NOMO-1 treated with DMSO at 0.1 percent for 48 hours (cell line): ENCODE data around the gene CFAP299.

ENCODE experiments used
- DNase-seq: peaks from one replicate; lab custom pipeline; 2025; ENCODE audit not compliant: unreplicated experiment; lab: John Stamatoyannopoulos, UW

Gene CFAP299

GRCh38 chr4:80806472-80806871 lies 470.9 kb downstream of the CFAP299 start:
- no peak for DNase-seq

DNA sequence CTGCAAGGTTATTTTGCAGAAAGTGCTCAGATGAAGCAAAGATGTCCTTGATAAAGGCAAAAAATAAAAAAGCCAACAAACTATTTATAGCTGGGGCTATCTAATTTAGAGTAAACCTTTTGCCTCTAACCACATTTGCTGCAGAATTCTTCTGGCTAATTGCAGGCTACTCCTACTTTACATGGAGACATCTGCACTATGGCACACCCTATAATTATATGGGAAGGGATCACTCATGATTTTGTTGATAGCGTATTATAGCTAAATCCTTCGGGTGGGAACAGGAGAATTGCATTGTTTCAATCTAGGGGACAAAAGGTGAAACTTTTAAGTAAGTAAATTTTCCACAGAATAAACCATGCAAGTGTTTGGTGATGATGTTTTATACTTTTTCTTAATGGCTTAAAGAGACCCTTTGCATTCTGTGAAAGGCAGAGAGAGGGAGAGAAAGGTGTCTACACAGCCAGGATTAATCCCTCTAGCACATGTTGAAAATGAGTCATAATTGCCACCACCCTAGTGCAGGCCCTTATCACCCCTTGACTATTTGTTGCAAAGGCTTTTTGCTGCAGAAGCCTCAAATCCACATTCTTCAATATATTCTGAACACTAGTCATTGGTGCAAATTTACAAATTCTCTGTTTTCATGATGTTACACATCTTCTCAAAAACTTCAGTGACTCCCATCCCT lies 473.7 kb downstream of the CFAP299 start:
- no peak for DNase-seq

- no peak for DNase-seq
Measured at GRCh38 chr4:80811406-80811805, 475.9 kb downstream of the CFAP299 start.

DNA sequence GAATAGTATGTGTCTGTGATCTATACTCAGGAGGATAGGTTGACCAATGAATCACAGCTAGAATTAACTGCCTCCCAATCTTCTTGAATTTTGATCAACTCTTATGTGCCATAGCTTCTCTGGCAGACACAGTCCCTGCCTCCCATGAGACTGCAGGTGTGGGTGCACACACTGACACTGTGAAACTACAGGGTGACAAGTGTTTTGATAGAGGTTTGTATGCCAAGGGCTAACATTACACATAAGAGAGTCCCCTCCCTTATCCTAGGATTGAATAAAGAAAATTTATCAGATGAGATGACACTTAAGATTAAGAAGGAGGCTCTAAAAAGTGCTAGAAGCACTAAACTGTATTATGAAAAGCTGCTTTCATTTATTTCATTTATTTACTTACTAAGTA lies 476.6 kb downstream of the CFAP299 start:
- DNase-seq, result no peak

GRCh38 chr4:80814266-80814665 lies 478.7 kb downstream of the CFAP299 start:
- no peak for DNase-seq

GRCh38 chr4:80831383-80832361 lies 496.1 kb downstream of the CFAP299 start:
- no peak for DNase-seq

GRCh38 chr4:80839281-80839680 lies 503.8 kb downstream of the CFAP299 start:
- DNase-seq, result no peak

DNA sequence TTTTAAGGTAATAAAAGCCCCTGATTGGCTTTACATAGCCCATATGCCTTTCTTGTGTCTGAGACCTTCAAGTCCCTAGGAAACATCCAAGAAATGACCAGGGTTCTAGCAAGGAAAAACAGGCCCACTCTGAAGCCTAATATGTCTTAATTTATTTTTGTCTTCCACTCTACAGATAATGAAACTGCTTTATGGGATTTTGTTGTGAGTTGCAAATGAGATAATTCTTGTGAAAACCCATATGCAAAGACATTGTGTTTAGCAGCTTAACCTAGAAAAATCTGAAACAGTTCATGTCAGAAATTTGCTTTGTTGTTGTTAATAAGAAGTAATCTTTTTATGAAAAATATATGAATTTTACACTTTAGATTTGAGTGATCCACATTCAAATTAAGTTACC lies 504.3 kb downstream of the CFAP299 start:
- no peak for DNase-seq

GRCh38 chr4:80840396-80840795 lies 504.9 kb downstream of the CFAP299 start:
- DNase-seq, result no peak

- DNase-seq, result no peak
Measured at GRCh38 chr4:80841587-80842281, 506.2 kb downstream of the CFAP299 start.

GRCh38 chr4:80846210-80846609 lies 510.7 kb downstream of the CFAP299 start:
- no peak for DNase-seq

- DNase-seq, result no peak
Measured at GRCh38 chr4:80852061-80852460, 516.5 kb downstream of the CFAP299 start.

- no peak for DNase-seq
Measured at GRCh38 chr4:80873571-80873970, 538.0 kb downstream of the CFAP299 start.

- no peak for DNase-seq
Measured at GRCh38 chr4:80874979-80875378, 539.4 kb downstream of the CFAP299 start.

- no peak for DNase-seq
Measured at GRCh38 chr4:80875642-80876041, 540.1 kb downstream of the CFAP299 start.

DNA sequence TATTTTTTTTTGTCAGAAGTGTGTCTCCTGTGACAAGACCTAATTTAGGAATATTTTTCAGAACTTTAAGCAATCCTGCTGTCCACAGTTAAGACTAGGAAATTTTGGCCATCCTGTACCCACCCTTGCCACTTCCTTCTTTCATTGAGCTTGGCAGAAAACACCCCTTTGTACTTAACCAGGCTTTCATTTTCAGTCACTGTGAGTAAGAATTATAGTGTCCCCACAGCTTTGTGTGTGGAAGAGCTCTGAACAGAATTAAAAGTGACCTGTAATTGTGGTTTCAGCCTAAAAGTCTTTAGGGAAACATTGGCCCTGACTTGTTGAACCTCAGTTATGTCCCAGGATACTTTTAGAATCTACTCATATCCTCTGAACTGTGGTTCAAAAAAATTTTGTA lies 541.3 kb downstream of the CFAP299 start:
- no peak for DNase-seq

- no peak for DNase-seq
Measured at GRCh38 chr4:80878218-80878617, 542.7 kb downstream of the CFAP299 start.

- no peak for DNase-seq
Measured at GRCh38 chr4:80897537-80898303, 562.2 kb downstream of the CFAP299 start.

- no peak for DNase-seq
Measured at GRCh38 chr4:80900908-80901307, 565.4 kb downstream of the CFAP299 start.

DNA sequence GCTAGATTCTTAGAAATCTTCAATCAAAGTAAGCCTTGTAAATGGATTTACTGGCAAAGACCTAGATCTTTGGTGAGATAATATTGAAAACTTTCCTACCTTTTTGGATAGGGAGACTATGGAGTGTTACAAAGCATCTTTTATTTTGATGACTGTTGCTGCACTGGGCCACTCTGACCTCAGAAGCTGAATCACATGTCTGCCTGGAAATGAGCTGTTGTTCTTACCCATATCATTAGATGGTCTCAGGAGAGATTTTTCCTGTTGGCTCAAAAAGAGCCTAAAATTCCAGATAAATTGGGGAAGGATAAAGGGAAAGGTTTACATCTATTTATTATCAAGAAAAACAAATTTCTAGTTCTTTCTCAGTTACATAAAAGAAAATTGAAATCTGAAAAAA lies 567.5 kb downstream of the CFAP299 start:
- no peak for DNase-seq

DNA sequence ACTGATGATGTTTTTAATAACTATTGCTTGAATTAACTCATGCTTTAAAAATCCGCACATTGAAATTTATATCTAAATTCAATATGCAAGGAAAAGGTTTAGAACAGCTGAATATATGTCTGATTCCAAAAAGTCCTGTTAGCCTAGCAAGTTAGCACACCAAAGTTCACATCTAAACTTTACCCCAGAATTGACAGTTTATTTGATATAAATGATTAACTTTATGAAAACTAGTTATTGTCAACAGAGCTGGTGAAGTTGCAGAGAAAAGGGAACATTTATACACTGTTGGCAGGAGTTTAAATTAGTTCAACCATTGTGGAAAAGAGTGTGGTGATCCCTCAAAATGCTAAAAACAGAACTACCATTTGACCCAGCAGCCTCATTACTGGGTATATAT lies 574.4 kb downstream of the CFAP299 start:
- no peak for DNase-seq
